Mucosa of gallbladder (tissue), 1 donor: Measurements from ENCODE around the gene IER5. TPM values are rescaled to one million over a fixed set of nuclear protein-coding genes. Genes with fewer than 3 reads are reported as not detected.

Experiments used
- DNase-seq: peaks from one replicate; pipeline ENCODE4 v3.0.0-alpha.2; 2020; ENCODE audit warnings: low spot score
- total RNA-seq: library from RNA; stranded (reverse); gene quantifications from one replicate; pipeline ENCODE4 v1.2.1, GENCODE V29; 2021
- donor health status: DM: no; HTN: no; CAD: no.

The IER5 gene
- total RNA-seq, 1 donor from 2014 or later = 13.9 TPM

DNA sequence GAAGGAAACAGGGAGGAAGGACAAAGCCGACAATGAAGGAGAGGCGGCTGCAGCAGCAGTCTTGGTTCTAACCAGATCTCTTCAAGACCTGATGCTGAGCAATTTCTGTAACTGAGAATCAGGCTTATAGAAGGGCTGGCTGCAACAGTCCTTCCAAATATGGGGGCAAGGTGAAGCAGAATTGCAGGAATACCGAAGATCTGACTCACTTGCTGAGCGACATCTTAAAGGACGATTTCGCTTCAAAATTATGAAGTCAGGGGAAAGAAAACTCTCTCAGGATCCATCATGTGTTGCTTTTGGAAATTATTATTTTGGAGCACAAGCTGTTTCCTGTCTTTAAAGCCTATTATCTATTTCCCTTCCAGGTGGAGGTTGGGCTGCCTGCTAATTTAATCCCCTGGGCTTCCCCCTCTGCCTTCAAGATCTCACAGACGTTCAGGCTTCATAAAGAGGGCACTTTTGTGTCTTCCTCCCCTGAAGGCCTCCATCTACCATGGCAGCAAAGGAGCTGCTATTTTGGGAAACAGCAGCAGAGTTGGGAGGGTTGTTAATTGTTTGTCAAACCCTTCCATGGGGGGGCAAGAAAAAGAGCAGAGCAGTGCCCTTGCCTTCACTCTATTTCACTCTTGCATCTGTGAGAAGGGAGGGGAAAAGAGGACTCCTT lies 10.8 kb upstream of the IER5 start:
- DNase-seq = no peak

DNA sequence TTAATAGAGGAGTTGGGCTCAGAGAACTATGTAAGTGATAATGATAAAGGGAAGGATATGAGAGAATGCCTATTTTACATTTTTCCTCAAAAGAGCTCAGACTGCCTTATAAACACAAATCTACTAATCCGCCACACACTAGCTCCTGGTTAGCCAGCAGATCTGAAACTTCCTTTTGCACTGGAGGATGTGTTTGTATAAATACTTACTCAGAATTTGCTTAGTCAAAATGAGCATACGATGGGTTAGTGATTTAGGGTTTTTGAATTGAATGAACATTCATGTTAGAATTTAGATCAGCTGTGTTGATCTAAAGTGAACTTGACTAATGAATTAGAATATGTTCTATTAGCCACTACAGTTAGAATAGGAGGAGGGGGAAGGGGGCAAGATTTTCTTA lies 9.1 kb upstream of the IER5 start:
- no peak for DNase-seq

DNA sequence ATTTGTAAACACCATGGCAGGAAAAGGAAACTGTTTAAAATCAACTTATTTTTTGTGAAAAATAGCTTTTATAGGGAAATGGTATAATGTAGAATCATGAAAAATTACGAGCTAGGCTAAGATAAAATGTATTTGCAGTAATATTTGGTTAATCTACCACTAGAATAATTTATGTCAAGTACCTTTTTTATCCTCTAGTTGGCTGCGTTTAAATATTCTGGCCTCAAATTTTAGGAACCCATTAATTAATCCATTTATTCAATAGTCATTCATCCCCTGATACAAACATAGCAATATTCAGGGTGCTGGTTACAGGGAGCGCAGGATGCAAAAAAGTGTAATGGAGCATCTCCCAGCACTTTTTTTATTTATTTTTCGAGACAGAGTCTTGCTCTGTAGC lies 8.6 kb upstream of the IER5 start:
- DNase-seq = no peak

DNA sequence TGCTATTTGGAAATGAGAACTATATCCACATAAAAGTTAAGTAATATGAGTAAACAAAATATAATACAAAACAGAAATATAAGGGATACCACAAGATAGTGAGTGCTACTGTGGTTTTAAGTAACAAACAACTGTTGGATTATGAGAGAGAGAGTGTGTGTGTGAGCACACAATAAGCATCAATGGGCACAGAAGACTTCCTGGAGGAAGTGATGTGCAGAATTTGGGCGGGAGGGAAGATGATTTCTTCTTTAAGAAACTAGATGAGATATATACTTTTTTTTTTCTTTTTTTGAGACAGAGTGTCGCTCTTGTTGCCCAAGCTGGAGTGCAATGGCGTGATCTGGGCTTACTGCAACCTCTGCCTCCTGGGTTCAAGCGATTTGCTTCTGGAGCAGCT lies 7.9 kb upstream of the IER5 start:
- no peak for DNase-seq

DNA sequence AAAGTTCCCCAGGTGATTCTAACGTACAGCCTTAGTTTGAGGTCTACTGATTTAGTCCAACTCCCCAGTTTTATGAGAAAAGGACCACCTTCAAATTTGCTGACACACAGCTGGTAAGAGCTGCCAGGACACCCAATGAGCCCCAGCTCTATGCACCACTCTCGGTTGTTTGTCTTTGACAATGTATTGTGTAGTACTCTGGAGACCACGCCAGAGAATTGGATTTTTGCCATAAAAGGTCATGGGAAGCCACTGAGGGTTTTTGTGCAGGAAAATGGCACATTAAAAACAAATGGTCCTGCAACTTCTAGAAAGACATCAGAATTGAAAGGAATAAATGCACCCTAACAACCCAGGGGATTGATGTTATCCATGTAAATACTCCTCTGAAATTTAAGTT lies 7.1 kb upstream of the IER5 start:
- DNase-seq = no peak

DNA sequence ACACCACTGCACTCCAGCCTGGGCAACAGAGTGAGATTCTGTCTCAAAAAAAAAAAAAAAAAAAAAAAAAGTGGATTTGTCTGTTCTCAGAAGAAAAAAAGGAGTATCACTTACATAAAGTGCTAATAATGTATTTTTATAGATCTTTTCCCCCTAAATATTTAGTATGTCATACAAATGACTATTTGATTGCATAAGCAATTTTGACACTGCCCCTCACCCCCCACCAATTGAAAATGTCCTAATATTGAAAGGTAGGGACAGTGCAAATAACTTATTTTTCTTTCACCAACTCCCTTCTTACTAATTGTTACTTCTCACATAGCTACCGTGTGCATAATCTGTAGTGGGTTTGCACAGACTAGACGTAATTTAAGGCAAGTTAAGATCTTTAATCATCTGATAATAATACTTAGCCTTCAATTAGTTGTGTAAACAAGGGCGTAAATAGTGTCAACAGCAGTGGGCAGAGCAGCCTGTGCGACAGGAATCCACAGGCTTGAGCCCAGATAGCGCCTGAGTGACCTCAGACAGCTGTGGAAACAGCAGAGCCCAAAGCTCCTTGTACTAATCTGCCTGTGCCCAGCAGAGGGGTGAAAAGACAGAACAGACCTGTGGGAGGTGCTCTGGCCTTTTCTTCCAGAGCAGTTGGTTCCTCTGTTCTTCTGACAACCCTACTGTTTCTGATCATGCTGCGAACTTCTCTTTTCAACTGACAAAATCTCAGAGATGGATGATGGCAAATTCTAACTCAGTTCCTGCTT lies 4.5 kb upstream of the IER5 start:
- DNase-seq = peak; percentile 63

DNA sequence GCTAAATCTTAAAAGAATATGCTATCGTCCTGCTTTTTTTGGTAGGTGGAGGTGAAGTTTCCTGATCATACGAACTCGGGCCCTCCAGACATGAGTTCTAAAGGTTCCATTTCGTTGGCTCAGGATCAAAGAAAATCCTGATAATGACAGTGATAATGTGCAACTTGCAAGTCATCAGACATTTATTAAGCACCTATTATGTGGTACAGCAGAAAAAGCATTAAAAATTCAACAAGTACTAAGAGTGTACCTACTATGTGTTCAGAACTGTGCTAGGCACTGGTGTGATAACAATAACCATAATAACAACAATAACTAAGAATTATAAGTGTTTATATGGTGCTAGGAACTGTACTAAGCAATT lies 3.9 kb upstream of the IER5 start:
- DNase-seq = no peak

DNA sequence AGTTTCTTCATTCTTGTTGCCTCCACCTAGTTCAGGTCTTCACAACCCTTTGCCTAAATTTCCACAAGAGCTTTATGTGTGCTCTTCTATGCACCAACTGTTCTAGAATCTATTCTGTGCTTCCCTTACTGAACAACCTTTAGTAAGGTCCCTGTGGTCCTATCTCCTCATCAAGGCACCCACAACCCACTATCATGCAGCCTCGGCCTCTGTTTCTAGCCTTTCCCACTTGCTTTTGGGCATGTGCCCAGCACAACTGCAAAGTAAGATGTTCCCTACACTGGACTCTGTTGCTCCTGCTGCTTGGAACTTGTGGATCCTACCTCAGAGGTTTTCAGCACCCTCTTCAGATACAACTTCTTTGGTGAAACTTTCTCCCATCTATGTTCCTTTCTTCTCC lies 2.4 kb upstream of the IER5 start:
- no peak for DNase-seq

DNA sequence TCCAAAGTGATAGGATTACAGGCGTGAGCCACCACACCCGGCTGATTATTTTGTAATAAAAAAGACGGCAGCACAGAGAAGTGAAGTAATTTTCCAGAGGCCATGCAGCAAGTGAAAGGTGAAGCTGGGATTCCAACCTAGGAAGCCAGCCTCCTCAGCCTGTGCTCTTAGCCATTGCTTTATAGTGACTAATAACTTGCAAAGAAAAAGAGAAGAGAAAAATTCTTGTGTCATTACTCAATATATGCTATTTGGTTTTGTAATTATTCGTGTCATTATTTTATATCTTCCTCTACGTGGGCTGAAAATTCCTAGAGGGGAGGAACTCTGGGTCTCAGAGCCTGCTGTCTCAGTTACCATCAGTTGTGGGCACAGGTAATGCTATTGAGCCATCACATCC lies 1.6 kb upstream of the IER5 start:
- DNase-seq = no peak

DNA sequence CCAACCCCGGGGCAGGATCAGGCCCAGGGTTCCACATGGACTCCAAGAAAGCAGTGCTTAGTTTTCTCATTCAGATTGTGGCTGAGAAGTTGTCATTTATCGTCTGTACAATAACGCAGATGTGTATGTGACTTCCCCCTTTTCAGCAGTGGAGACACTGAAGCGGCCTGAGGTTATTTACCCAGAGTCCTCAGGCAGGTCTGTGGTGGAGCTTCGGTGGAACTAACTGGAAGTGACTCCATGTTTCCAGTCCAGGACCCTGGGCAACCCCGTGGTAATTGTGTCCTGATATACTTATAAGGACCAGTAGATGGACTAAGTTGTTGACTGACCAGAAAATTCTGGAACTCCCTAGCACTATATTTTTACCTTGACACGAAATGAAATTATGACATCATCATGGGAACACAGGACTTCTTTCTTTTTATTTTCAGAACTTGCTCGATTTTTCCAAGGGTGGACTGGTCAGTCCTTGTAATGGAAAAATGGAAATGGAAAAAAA lies 1.0 kb upstream of the IER5 start:
- no peak for DNase-seq

DNA sequence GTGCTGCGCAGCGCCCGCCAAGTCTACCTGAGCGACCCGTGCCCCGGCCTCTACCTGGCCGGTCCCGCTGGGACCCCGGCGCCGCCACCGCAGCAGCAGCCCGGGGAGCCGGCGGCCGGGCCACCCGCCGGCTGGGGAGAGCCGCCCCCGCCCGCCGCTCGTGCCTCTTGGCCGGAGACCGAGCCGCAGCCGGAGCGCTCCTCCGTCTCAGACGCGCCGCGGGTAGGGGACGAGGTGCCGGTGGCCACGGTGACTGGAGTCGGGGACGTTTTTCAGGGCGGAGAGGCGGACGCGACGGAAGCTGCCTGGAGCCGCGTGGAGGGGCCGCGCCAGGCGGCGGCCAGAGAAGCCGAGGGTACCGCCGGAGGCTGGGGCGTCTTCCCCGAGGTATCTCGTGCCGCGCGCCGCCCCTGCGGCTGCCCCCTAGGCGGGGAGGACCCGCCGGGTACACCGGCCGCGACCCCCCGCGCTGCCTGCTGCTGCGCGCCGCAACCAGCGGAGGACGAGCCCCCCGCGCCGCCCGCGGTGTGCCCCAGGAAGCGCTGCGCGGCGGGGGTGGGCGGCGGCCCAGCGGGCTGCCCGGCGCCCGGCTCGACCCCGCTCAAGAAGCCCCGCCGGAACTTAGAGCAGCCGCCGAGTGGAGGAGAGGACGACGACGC lies 646 bp downstream of the IER5 start:
- no peak for DNase-seq

DNA sequence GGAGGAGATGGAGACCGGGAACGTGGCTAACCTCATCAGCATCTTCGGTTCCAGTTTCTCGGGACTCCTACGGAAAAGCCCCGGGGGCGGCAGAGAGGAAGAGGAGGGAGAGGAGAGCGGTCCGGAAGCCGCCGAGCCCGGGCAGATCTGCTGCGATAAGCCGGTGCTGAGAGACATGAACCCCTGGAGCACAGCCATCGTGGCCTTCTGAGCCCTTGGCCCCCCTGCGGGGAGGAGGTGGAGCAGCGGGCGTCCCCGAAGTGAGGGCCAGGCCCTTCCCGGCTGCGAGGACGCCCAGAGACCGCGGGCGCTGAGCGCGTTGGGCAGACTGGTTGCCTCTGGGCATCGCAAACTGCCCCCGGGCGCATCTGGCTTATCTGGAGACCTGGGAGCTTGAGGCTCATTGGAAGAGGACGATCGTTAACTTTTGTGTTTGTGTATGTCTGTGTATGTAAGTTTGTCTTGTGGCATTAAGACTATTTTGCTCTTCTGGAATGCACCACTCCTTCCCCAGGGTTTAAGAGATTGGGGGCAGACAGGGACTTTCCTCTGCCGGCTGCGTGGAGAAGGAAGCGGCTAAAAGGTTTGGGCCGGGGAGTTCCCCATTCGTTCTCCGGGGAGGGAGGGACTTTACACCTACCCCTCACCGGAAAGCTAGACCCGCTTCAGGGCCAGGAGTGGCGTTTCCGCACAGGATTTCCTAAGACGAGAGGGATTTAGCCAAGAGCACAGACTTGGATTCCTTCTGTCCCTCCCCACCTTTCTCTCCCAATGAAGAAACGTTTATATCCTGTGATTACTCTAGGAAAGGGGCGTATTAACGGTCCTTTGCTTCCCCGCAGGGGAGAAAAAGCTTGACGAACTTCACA lies 1.4 kb downstream of the IER5 start:
- peak; percentile 49 for DNase-seq

DNA sequence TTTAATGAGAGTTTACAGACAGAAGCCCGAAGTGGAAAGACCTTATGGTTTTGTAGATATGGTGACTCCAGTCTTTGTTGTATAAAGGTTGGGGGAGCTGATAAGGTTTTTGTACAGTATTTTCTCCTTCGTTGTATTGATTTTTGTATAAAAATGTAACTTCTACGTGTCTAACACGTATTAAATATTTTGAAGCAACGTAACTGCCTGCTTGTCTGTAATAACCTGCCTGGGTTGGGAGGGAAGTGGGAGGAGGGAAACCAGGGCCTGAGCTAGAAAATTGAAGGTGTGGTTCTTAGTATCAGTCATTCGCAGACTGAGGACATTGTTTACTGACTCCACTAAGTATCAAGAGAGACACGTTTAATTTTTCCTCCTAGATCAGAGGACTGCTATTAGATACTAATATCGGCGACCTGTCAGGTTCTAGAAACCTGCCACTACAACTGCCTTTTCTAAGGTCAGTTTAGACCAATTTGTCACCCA lies 2.2 kb downstream of the IER5 start:
- no peak for DNase-seq

DNA sequence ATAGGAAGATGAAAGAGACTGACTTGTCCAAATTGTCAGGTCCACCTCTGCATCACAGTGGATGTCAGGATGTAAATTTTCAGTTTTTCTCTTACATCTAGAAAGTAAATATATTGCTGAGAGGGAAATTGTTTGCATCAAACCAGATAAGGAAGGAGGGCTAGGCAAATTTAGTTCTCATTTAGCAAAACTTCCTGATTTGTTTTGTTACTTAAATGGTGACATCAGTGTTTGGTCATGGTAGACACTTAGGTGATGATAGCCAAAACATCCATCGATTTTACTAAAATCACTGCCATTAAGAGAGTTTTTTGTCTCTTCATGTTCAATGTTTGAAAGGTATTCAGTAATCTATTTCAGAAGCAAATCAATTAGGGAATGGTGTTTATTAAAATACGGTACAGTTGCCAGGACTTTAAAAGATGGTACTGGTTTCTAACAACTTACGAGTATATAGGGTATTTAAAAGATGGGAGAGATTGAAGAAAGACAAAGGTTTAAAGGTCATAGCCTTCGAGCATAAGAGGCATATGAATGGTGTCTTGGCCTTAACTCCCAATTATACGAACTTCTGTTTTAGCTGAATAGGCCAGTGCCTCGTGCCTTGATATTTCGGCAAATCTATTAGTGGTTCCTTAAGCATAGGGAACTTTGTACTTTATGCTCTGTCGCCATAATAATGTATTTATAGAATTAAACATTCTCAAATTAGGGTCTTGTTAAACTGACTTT lies 3.0 kb downstream of the IER5 start:
- no peak for DNase-seq

DNA sequence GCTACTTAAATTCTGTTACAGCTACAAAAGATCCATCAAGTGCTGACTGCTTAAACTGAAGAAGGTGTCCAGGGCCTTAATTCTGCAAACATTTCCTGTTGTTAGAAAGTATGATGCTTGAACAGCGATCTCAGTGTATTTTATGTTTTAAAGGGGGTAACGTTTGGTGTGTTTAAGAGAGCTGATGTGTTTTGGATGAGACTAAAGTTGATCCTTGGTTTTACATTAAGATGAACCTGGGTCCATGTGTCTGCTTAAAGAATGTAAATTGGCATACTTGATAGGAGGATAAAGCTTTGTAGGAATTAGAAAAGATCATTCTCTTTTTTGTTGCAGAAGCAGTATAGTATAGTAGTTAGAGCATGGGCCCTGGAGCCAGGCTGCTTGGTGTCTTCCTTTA lies 3.6 kb downstream of the IER5 start:
- no peak for DNase-seq

DNA sequence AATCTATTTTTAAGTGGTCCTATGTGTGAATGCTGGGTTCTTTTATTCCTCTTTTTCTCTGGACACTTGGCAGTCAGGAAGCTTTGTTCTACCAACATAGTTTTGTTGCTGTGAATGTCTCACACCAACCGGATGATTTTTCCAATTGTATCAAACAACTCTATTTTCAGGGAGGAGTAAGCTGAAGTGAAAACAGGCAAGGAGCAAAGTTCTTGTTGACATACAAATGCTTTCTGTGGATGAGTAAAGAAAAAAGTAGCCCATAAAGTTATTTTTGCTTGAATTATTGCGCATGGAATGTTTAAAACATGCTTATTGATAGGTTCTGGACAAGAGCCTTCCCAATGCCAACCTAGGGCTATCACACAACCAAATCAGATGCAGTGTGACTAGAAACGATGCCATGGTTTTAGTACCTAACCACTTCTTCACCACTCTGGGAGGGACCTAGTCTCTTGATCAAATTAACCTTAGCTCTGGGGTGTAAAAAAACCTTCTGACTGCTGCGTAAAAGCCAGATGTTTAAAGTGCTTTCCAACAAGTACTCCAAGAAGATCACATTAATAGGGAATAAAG lies 4.5 kb downstream of the IER5 start:
- DNase-seq = no peak

DNA sequence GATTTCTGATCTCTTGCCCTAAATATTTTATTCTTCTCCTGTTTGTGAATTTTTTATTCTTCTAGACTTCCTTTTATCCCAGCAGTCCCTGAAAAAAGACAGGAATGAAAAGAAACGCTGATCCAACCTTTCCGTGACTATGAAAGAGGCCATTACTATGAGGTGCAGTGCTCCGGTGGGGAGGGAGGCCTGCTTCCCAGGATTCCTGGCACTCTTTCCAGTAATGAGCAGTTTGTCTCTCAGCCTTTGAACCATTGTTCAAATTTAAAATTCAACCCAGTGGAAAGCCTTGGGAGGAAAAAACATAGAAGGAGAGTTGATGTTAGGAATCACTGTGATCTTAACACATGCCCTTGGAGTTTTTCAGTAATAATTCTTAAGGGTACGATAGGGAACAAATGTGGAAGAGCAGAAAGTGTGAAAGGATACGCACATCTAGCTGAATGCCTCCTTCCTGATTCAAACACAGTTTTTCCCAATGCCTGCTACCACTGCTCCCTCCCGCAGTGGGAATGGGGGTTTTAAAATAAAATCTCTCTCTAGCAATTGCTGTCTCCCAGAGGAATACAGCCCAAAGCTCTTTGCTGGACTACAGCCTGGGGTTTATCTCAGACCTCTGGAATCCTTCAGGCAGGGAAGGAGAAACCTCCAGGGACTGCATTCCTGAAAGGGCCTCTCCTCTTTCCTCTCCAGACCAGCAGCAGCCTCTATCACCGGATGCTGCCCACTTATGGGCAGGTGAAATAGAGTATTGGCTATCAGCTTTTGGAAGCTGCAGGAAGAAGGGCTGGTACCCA lies 6.1 kb downstream of the IER5 start:
- DNase-seq = peak; percentile 60

DNA sequence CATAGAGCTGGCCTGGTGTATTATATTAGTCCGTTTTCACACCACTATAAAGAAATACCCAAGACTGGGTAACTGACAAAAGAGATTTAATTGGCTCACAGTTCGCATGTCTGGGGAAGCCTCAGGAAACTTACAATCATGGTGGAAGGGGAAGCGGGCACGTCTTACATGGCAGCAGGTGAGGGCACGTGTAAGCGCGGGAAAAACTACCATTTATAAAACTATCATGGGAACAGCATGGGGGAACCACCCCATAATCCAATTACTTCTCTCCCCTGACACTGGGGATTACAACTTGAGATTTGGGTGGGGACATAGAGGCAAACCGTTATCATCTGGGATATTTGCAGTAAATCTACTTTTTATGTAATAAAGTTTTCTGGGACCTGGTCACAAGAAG lies 6.8 kb downstream of the IER5 start:
- no peak for DNase-seq

DNA sequence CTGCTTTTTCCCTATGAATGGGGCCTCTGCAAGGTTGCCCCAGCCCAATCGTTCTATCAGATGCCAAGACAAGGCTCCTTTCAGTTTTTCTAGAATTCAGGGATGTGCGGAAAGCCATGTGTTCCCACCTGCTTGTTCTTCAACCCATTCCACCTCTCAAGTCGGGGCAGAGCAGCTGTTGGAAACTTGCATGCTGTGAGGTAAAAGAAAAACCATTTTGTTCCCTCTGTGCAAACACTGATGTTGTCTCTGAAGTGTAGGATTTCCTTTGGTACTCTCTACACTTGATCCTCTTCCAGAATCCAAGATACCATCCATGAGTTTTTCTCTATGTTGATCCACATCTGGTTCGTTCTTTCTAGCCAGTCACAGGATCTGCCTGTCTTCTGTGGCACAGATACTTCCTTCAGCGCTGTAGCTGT lies 7.3 kb downstream of the IER5 start:
- DNase-seq = no peak

DNA sequence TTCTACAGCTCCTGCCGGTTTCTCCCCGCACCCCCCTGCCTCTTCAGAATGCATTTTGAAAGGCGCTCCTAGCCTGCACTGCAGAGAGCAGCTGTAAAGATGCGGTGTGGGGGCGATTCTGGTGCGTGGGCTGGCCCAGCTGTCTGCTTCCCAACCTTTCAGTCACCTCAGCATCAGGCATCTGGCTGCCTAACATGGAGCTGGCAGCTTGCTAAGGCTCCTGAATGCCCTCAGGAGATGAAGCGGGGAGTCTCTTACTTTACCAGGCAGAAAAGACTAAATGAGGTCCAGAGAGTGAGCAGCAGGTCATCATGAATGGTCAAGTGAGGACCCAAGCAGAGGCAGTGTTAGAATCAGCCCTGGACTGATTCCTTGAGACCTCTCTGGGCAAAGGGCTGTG lies 8.7 kb downstream of the IER5 start:
- DNase-seq = no peak
